Retinal pigment epithelial cell (primary cell): ENCODE data around the gene NR2C2.

ENCODE experiments used
- DNase-seq: peaks from one replicate; pipeline ENCODE4 v3.0.0-alpha.2; 2010; ENCODE audit warnings: low read depth
- H3K4me3 ChIP-seq: 2 replicates; pipeline ENCODE4 v1.5.1; 2011; ENCODE audit warnings: mild to moderate bottlenecking, low read length, control low read depth, moderate library complexity
- CTCF ChIP-seq: conservative IDR thresholded peaks from 2 replicates; pipeline ENCODE4 v1.5.1; 2011; ENCODE audit warnings: low read depth, low read length, control low read depth, inconsistent platforms

NR2C2 gene

GRCh38 chr3:15023719-15024118, 76.3 kb downstream of the NR2C2 start:
- no peak for DNase-seq
- no peak overlapping the region for H3K4me3 ChIP-seq
- no peak for TF ChIP-seq CTCF

GRCh38 chr3:15029625-15030024, 82.2 kb downstream of the NR2C2 start:
- TF ChIP-seq CTCF, result no peak
- no peak for DNase-seq
- H3K4me3 ChIP-seq, result no peak overlapping the region

- no peak for DNase-seq
- TF ChIP-seq CTCF, result no peak
- H3K4me3 ChIP-seq, result no peak overlapping the region
These were observed 85.3 kb downstream of the NR2C2 start for GRCh38 chr3:15032650-15033049.

GRCh38 chr3:15033103-15033502, 85.7 kb downstream of the NR2C2 start:
- DNase-seq, result no peak
- TF ChIP-seq CTCF, result no peak
- no peak overlapping the region for H3K4me3 ChIP-seq

- TF ChIP-seq CTCF, result no peak
- H3K4me3 ChIP-seq, result no peak overlapping the region
- DNase-seq, result no peak
These were observed 90.9 kb downstream of the NR2C2 start for GRCh38 chr3:15038306-15038705.

- no peak for DNase-seq
- TF ChIP-seq CTCF, result no peak
- no peak overlapping the region for H3K4me3 ChIP-seq
These were observed 93.5 kb downstream of the NR2C2 start for GRCh38 chr3:15040844-15041243.

GRCh38 chr3:15041950-15042349, 94.6 kb downstream of the NR2C2 start:
- H3K4me3 ChIP-seq, result no peak overlapping the region
- no peak for DNase-seq
- no peak for TF ChIP-seq CTCF
